WTC11 (cell line): ENCODE data around the gene CTBP1. TPM values are rescaled to one million over a fixed set of nuclear protein-coding genes. Genes with fewer than 3 reads are reported as not detected.

Experiments
- ATAC-seq: fragments of 200-7000 bp; cut with Tn5 transposase; 2 replicates; pipeline ENCODE4 v1.10.0; 2021; ENCODE audit warnings: mild to moderate bottlenecking, moderate library complexity
- CTCF ChIA-PET: fragments of 300-600 bp; sonication (Branson Sonifier 250); formaldehyde crosslinking; loops from one replicate; lab custom pipeline; 2021; ENCODE audit warnings: antibody characterized with exemption; lab: Charles Lee
- POLR2A ChIA-PET: fragments of 350-600 bp; sonication (Branson Sonifier 250); formaldehyde crosslinking; loops from one replicate; lab custom pipeline; 2021; ENCODE audit warnings: antibody characterized with exemption; lab: Charles Lee
- DNase-seq: peaks from one replicate; pipeline ENCODE4 v3.0.0; 2021; ENCODE audit warnings: low spot score
- H3K27ac Mint-ChIP-seq: 2 replicates; pipeline ENCODE4 v1.8.0; 2021; ENCODE audit warnings: mixed read lengths
- H3K27me3 Mint-ChIP-seq: 2 replicates; pipeline ENCODE4 v1.8.0; 2021; ENCODE audit warnings: low read depth, mild to moderate bottlenecking, moderate library complexity, mixed read lengths
- H3K36me3 Mint-ChIP-seq: 2 replicates; pipeline ENCODE4 v1.8.0; 2021; ENCODE audit warnings: mixed read lengths
- H3K4me1 Mint-ChIP-seq: 2 replicates; pipeline ENCODE4 v1.8.0; 2022; ENCODE audit warnings: mixed read lengths
- H3K4me3 Mint-ChIP-seq: 2 replicates; pipeline ENCODE4 v1.8.0; 2021; ENCODE audit warnings: mild to moderate bottlenecking, moderate library complexity, mixed read lengths
- H3K9me3 Mint-ChIP-seq: 2 replicates; pipeline ENCODE4 v1.8.0; 2021; ENCODE audit warnings: mixed read lengths
- CREB1 ChIP-seq: sonication (generic); formaldehyde crosslinking; IDR thresholded peaks from 2 replicates; pipeline ENCODE4 v1.8.0; 2023; ENCODE audit warnings: mild to moderate bottlenecking, missing genetic modification reagents
- CREM ChIP-seq: sonication (generic); formaldehyde crosslinking; IDR thresholded peaks from 2 replicates; pipeline ENCODE4 v1.8.1; 2022; ENCODE audit warnings: mild to moderate bottlenecking, missing genetic modification reagents, moderate library complexity
- ELF4 ChIP-seq: sonication (generic); formaldehyde crosslinking; IDR thresholded peaks from 2 replicates; pipeline ENCODE4 v1.8.1; 2022; ENCODE audit warnings: low read depth, mild to moderate bottlenecking, moderate library complexity, missing genetic modification reagents
- ERG ChIP-seq: fragments of 250-450 bp; sonication (Bioruptor Pico); IDR thresholded peaks from 2 replicates; pipeline ENCODE4 v1.8.0; 2021; ENCODE audit warnings: mild to moderate bottlenecking
- FOXK1 ChIP-seq: sonication (generic); formaldehyde crosslinking; IDR thresholded peaks from 2 replicates; pipeline ENCODE4 v1.8.0; 2022; ENCODE audit warnings: mild to moderate bottlenecking, moderate library complexity, missing genetic modification reagents
- GABPB1 ChIP-seq: sonication (generic); formaldehyde crosslinking; IDR thresholded peaks from 2 replicates; pipeline ENCODE4 v1.8.1; 2023; ENCODE audit warnings: mild to moderate bottlenecking, missing genetic modification reagents
- IRF2 ChIP-seq: sonication (generic); formaldehyde crosslinking; IDR thresholded peaks from 2 replicates; pipeline ENCODE4 v1.8.0; 2022; ENCODE audit warnings: low read depth, missing genetic modification reagents, borderline replicate concordance
- JUN ChIP-seq: sonication (generic); formaldehyde crosslinking; IDR thresholded peaks from 2 replicates; pipeline ENCODE4 v1.8.0; 2023; ENCODE audit warnings: mild to moderate bottlenecking, missing genetic modification reagents
- KAT7 ChIP-seq: sonication (generic); formaldehyde crosslinking; IDR thresholded peaks from 2 replicates; pipeline ENCODE4 v1.8.1; 2023; ENCODE audit warnings: missing genetic modification reagents, mild to moderate bottlenecking, borderline replicate concordance
- MLX ChIP-seq: sonication (generic); formaldehyde crosslinking; IDR thresholded peaks from 2 replicates; pipeline ENCODE4 v1.8.1; 2023; ENCODE audit warnings: mild to moderate bottlenecking, missing genetic modification reagents, moderate library complexity
- NFE2L1 ChIP-seq: sonication (generic); formaldehyde crosslinking; IDR thresholded peaks from 2 replicates; pipeline ENCODE4 v1.8.1; 2023; ENCODE audit warnings: missing genetic modification reagents
- PRRX2 ChIP-seq: fragments of 250-450 bp; sonication (Bioruptor Pico); IDR thresholded peaks from 2 replicates; pipeline ENCODE4 v1.8.0; 2021; ENCODE audit warnings: mild to moderate bottlenecking
- SMAD4 ChIP-seq: sonication (generic); formaldehyde crosslinking; IDR thresholded peaks from 2 replicates; pipeline ENCODE4 v1.8.0; 2022; ENCODE audit warnings: mild to moderate bottlenecking, missing genetic modification reagents
- SOX15 ChIP-seq: fragments of 250-450 bp; sonication (Bioruptor Pico); IDR thresholded peaks from 2 replicates; pipeline ENCODE4 v1.9.0; 2021; ENCODE audit warnings: mild to moderate bottlenecking
- TCF7 ChIP-seq: sonication (generic); formaldehyde crosslinking; IDR thresholded peaks from 2 replicates; pipeline ENCODE4 v1.8.0; 2022; ENCODE audit warnings: mild to moderate bottlenecking, low read depth, missing genetic modification reagents, moderate library complexity
- TP53 ChIP-seq: sonication (generic); formaldehyde crosslinking; IDR thresholded peaks from 2 replicates; pipeline ENCODE4 v1.8.1; 2023; ENCODE audit warnings: mild to moderate bottlenecking, missing genetic modification reagents
- USF1 ChIP-seq: sonication (generic); formaldehyde crosslinking; IDR thresholded peaks from 2 replicates; pipeline ENCODE4 v1.8.0; 2022; ENCODE audit warnings: mild to moderate bottlenecking, missing genetic modification reagents
- USF2 ChIP-seq: sonication (generic); formaldehyde crosslinking; IDR thresholded peaks from 2 replicates; pipeline ENCODE4 v1.8.1; 2023; ENCODE audit warnings: mild to moderate bottlenecking, missing genetic modification reagents, moderate library complexity
- ZBTB43 ChIP-seq: sonication (generic); formaldehyde crosslinking; IDR thresholded peaks from 2 replicates; pipeline ENCODE4 v1.8.1; 2023; ENCODE audit warnings: mild to moderate bottlenecking, missing genetic modification reagents
- ZNF317 ChIP-seq: sonication (generic); formaldehyde crosslinking; IDR thresholded peaks from 2 replicates; pipeline ENCODE4 v1.8.1; 2023; ENCODE audit warnings: low read depth, mild to moderate bottlenecking, moderate library complexity, missing genetic modification reagents, borderline replicate concordance
- ZNF396 ChIP-seq: fragments of 250-450 bp; sonication (Bioruptor Pico); IDR thresholded peaks from 2 replicates; pipeline ENCODE4 v1.8.0; 2021; ENCODE audit warnings: mild to moderate bottlenecking, moderate library complexity, borderline replicate concordance
- ZNF512 ChIP-seq: sonication (generic); formaldehyde crosslinking; IDR thresholded peaks from 2 replicates; pipeline ENCODE4 v1.8.1; 2022; ENCODE audit warnings: missing genetic modification reagents, borderline replicate concordance
- ZNF532 ChIP-seq: fragments of 250-450 bp; sonication (Bioruptor Pico); IDR thresholded peaks from 2 replicates; pipeline ENCODE4 v1.9.0; 2021; ENCODE audit warnings: mild to moderate bottlenecking, borderline replicate concordance
- total RNA-seq: library from RNA; stranded (reverse); gene quantifications from 3 replicates; pipeline ENCODE4 v1.2.3, GENCODE V29; 2021

CTBP1 gene
- total RNA-seq, 1 experiment from 2014 or later = 143 TPM

GRCh38 chr4:1204286-1204827 is 44.6 kb downstream of the CTBP1 start:
- Mint-ChIP-seq H3K4me3 (no peak overlapping the region), H3K9me3 (no peaks in the 10 kb centered on the region), H3K27ac (0 out of 2 replicates have a peak overlapping the region, but pooled peaks have one; percentile 65), H3K4me1 (no peaks in the 10 kb centered on the region), H3K27me3 (no peaks in the 10 kb centered on the region), H3K36me3 (no peaks in the 10 kb centered on the region)
- ATAC-seq (no peak), DNase-seq (peak; percentile 5)
- no peak for TF ChIP-seq KAT7 (CRISPR knock-in tag)
- no peak for TF ChIP-seq TCF7 (CRISPR knock-in tag)
- no peak for TF ChIP-seq SOX15 (CRISPR knock-in tag)
- no peak for TF ChIP-seq ZNF532 (CRISPR knock-in tag)
- no peak for TF ChIP-seq ZNF512 (CRISPR knock-in tag)
- no peak for TF ChIP-seq ZBTB43 (CRISPR knock-in tag)
- no peak for TF ChIP-seq SMAD4 (CRISPR knock-in tag)
- no peak for TF ChIP-seq ZNF317
- TF ChIP-seq TP53 (CRISPR knock-in tag) = no peak
- no peak for TF ChIP-seq CREB1 (CRISPR knock-in tag)
- no peak for TF ChIP-seq ELF4 (CRISPR knock-in tag)
- TF ChIP-seq USF1 (CRISPR knock-in tag) = no peak
- TF ChIP-seq FOXK1 (CRISPR knock-in tag) = no peak
- TF ChIP-seq USF2 (CRISPR knock-in tag) = no peak
- ChIA-PET CTCF (interaction anchor here (1.0 kb wide), 1 partner anchor 160 kb away, joined by 3 read pairs; no protein-coding TSS in a partner anchor), POLR2A (no interaction called here)

GRCh38 chr4:1203026-1203616 is 45.8 kb downstream of the CTBP1 start:
- ATAC-seq (no peak), DNase-seq (peak; percentile 2)
- no peaks in the 10 kb centered on the region for H3K4me1 Mint-ChIP-seq
- H3K9me3 Mint-ChIP-seq = no peaks in the 10 kb centered on the region
- no peaks in the 10 kb centered on the region for H3K27me3 Mint-ChIP-seq
- TF ChIP-seq NFE2L1 (CRISPR knock-in tag) = no peak
- TF ChIP-seq IRF2 = no peak
- TF ChIP-seq PRRX2 (CRISPR knock-in tag) = no peak
- no peak for TF ChIP-seq TP53 (CRISPR knock-in tag)
- TF ChIP-seq ERG = no peak
- TF ChIP-seq ZNF396 (CRISPR knock-in tag) = no peak
- TF ChIP-seq ZNF317 = no peak
- TF ChIP-seq GABPB1 (CRISPR knock-in tag) = no peak
- TF ChIP-seq JUN (CRISPR knock-in tag) = no peak
- TF ChIP-seq CREM (CRISPR knock-in tag) = no peak
- no peak for TF ChIP-seq MLX (CRISPR knock-in tag)
- CTCF ChIA-PET = interaction anchor here (1.1 kb wide), 1 partner anchor 36 kb away, joined by 4 read pairs; no protein-coding TSS in a partner anchor
- no peak overlapping the region for H3K27ac Mint-ChIP-seq
- POLR2A ChIA-PET = no interaction called here
- H3K36me3 Mint-ChIP-seq = no peaks in the 10 kb centered on the region
- H3K4me3 Mint-ChIP-seq = no peak overlapping the region
